Spleen (tissue), 7 donors: ENCODE data around the gene SLF1.

Experiments used
- POLR2A ChIP-seq, 3 donors: fragments of 450-650 bp; IDR thresholded peaks; one replicate each; pipeline ENCODE4 v1.5.1; 2017; ENCODE audit warnings: antibody characterized with exemption in 3 of 3, mild to moderate bottlenecking in 1 of 3
- POLR2AphosphoS5 ChIP-seq, 3 donors: sonication (generic); formaldehyde crosslinking; IDR thresholded peaks; one replicate each; pipeline ENCODE4 v1.5.1; 2017; ENCODE audit warnings: antibody characterized with exemption in 3 of 3
- TF ChIP-seq, protein P1 (sequence below), 11 experiments: fragments of 200-600 bp in 7 of 11; fragments of 450-650 bp in 4 of 11; sonication (generic) in 4 of 11; IDR thresholded peaks in 8 of 11; conservative IDR thresholded peaks in 3 of 11; 1 replicate in 7 of 11; 2 replicates in 4 of 11; pipeline versions ENCODE4 v1.4.0 to v1.8.0; 2016 to 2021; ENCODE audit warnings: antibody characterized with exemption in 11 of 11, inconsistent platforms in 4 of 11, mild to moderate bottlenecking in 1 of 11
- donor health status: DM: no; HTN: no; CAD: no; lungs with moderate emphysema.
- donor health status: DM: no; HTN: no; CAD: no.
- donor health status: DM: no; HTN: no; CAD: no.

DNA sequence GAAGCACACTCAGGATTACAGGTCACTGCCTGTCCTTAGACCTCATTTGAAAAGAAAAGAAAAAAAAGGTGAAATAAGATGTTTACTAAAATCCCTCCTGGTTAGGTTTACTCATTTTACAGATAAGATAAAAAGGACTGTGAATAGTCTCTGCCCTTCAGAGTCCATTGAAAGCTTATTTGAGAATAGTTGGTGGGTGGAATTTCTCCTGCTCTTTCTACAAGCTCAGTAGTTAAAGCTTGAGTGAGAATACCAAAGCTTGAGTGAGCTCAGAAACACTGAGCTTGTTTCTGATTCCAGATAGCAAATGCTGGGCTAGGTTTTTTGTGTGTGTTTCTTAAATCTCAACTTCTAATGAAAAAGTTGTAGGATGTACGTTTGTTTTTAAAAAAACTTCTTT, 106.7 kb downstream of the SLF1 start:
- TF ChIP-seq, protein P1, sequence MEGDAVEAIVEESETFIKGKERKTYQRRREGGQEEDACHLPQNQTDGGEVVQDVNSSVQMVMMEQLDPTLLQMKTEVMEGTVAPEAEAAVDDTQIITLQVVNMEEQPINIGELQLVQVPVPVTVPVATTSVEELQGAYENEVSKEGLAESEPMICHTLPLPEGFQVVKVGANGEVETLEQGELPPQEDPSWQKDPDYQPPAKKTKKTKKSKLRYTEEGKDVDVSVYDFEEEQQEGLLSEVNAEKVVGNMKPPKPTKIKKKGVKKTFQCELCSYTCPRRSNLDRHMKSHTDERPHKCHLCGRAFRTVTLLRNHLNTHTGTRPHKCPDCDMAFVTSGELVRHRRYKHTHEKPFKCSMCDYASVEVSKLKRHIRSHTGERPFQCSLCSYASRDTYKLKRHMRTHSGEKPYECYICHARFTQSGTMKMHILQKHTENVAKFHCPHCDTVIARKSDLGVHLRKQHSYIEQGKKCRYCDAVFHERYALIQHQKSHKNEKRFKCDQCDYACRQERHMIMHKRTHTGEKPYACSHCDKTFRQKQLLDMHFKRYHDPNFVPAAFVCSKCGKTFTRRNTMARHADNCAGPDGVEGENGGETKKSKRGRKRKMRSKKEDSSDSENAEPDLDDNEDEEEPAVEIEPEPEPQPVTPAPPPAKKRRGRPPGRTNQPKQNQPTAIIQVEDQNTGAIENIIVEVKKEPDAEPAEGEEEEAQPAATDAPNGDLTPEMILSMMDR (IDR thresholded peaks at IDR 0.05 in 8 of 11, conservative IDR thresholded peaks at IDR 0.05 in 3 of 11) = no peak
- TF ChIP-seq POLR2AphosphoS5 (IDR thresholded peaks at IDR 0.05) = no peak
- TF ChIP-seq POLR2A (IDR thresholded peaks at IDR 0.05) = no peak
